ENCODE measurements around the gene METAP2.

Gene METAP2

DNA sequence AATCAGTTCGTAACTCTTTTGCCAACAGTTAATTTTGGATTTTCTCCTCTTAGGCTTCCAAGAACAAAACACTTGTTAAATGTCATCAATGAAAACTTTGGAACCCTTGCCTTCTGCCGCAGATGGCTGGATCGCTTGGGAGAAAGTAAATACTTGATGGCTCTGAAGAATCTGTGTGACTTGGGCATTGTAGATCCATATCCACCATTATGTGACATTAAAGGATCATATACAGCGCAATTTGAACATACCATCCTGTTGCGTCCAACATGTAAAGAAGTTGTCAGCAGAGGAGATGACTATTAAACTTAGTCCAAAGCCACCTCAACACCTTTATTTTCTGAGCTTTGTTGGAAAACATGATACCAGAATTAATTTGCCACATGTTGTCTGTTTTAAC is 39.6 kb downstream of the METAP2 start:
- no peak for DNase-seq (ENCODE audit: low read depth, low spot score)

DNA sequence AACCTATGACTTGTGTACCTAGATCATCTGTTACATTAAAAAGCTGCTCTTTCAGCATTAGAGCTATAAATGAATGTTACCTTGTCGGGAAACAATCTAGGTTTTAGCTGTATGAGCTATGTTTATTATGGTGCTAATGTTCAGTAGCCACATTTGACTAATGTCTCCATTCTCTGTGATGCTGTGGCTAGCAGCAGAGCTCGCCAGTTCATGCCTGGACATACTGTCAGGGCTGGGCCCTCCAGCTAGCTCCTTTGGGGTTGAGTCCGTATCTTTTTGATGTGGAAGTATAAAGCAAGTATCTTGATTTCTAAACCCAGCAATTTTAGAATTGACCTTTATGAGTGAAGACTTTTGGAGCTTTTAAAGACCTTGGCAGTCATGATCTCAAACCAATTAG is 41.2 kb downstream of the METAP2 start:
- DNase-seq (ENCODE audit: low read depth, low spot score) = no peak

DNA sequence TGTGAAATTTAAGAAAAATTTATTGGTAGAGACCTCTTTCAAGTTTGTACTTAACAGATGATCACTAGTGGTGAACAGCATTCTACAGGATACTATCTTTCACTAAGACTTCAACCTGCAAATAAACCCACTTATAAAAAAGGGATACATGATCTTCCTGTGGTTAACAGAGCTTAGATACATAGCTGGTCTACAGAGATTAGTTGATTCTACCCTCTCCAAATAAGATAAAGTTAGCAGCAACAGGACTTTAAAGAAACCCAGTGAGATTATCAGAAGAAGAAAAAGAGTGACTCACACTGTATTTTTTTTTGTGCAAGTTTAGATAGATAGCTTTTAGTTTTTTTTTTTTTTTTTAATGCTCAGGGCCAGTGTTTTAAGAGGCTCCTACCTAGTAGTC is 42.8 kb downstream of the METAP2 start:
- DNase-seq (ENCODE audit: low read depth, low spot score) = no peak

DNA sequence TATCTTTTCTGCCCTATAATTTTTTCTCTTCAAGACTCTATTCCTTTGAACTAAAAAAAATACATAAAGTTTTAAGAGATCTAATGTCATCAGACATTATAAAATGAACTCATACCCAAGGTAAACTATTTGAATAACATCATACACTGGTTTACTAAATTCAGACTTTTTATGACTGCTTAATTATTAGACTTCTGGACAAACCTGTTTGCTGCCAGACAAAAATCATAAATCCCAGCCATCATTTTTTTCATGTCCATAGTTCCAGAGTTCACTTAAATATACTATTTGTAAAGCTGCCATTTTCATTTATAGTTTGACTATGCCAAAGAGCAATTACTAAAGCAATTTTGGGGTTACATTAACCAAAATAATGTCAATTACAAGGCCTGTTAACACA is 43.3 kb downstream of the METAP2 start:
- DNase-seq (ENCODE audit: low read depth, low spot score) = no peak

DNA sequence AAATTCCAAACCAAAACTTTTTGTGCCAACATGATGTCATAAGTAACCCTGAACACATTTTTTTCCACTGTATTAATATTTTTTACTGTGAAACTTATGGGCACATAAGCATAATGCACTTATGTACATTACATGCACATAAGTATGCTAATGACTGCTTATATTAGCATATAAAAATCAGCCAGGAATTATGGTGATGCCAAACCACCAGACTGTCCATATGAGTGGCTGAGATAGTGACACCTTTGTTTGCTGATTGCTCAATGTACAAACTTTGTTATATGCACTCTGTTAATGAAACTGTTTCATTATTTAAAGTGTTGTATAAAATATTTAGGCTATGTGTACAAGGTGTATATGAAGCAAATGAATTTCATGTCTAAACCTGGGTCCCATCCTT is 45.0 kb downstream of the METAP2 start:
- DNase-seq (ENCODE audit: low read depth, low spot score) = no peak

DNA sequence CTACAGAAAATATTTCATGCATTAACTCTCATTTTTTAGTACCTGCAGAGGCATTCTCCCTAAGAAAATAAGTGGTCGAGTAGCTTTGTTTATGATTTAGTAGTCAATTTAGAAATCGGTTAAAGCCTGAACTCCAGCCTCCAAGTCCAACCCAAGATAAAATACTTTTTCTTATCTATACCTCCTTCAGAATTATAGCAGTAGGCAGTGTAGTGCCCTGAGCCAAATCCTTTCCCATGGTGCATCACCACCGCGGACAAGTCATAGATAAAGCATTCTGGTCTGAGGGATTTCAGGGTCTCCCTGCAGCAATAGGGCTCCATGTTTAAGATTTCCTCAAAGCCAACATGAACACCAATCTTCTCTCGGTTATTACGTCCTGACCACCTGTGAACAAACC is 46.9 kb downstream of the METAP2 start:
- no peak for DNase-seq (ENCODE audit: low read depth, low spot score)

DNA sequence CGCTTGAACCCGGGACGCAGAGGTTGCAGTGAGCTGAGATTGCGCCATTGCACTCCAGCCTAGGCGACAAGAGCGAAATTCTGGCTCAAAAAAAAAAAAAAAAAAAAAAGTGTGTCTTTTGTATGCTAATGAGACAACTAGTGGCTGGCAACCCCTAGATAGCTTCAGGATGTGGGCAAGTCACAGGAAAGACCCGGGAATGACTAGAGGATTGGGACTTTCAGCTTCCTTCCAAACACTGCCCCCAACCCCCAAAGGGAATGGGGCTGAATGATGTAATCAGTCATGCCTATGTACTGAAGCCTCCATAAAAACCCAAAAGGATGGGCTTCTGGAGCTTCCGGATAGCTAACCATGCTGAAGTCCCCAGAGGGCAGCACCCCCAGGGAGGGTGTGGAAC is 48.7 kb downstream of the METAP2 start:
- no peak for DNase-seq (ENCODE audit: low read depth, low spot score)

DNA sequence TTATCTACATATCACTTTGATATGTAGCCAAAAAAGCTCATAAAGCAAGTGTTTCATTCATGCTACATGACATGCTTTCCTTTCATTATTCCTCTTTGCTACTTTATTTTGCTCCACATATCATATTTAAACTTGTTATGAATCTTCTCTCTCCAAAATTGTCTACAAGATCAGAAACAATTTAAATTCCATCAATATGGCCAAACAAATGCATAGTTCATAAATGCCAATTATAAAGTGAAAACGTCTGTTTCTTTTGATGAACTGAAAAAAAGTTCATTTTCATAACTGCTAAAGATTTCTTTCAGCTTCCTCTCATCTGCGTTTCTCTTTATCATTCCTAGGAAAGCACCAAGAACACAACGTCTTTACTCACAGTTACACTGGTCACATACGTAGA is 54.5 kb downstream of the METAP2 start:
- DNase-seq (ENCODE audit: low read depth, low spot score) = no peak

DNA sequence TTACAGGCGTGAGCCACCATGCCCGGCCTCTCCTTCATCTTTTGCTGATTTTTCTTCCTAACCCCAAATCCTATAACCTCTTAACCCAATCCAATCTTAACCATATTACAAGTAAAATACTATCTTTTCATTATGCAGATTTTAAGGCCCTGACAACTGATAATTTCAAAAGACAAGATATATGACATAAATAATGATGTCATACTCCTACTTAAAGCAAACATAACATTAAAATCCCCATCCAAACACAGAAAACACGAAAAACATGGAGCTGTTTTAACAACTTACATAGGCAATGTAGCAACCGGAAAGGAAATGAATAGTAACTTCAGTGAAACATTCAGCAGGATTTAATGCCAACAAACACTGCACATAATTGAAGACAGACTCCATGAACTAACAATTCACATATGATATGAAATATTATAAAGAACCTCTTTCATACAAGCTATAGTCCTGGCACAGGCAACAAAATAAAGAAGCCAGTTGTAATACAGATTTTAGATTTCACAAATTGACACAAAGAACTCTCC is 55.8 kb downstream of the METAP2 start:
- DNase-seq (ENCODE audit: low read depth, low spot score) = no peak

DNA sequence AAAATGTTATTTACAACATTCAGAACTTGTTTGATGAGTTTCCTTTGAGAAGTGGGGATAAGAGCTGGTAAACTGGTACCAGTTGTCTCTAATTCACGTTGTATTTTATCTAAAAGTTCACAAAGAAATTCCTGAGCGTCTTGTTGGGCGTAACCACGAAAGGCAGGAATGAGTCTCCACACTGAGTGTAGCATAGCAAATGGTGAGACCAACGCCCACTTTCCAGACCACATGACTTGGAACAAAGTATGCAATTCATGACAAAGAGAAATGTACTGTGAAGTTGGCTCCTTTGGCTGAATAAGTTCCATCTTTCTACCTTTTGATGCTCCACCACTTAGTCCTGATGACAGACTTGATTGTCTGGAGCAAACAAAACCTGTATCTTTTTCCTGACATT is 58.9 kb downstream of the METAP2 start:
- DNase-seq (ENCODE audit: low read depth, low spot score) = no peak

DNA sequence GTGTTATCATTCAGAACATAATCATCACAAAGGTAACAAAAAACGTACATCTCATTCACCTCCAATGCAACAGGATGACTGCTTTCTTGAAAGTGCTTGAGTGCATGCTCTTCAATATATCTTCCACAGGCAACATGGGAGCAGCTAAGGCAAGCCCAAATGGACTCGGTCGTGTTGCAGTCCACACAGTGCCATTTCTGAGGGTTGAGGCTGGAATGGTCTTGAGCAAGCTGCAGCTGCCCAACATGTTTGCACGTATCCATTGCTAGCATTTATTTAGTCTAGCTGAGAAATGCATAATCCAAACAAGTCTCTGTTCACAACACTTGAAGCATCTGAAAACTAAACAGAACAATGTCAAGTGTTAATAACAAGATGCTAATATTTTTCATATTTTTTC is 60.0 kb downstream of the METAP2 start:
- no peak for DNase-seq (ENCODE audit: low read depth, low spot score)

DNA sequence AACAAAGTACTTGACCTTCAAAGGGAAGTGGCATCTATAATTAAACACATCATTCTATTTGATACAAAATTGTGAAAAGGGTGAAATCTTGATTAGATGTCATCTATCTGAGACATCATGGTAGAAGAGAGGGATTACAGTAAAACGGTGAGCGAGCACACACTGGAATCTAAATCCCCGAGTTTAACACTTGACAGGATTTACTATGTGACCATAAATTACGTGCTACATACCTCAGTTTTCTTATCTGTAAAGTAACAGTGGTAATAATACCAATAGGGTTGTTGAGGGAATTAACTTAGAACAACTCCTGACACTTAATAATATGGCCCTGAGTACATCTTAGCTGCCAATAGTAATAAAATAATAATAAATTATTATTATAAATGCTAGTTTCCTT is 64.1 kb downstream of the METAP2 start:
- no peak for DNase-seq (ENCODE audit: low read depth, low spot score)

DNA sequence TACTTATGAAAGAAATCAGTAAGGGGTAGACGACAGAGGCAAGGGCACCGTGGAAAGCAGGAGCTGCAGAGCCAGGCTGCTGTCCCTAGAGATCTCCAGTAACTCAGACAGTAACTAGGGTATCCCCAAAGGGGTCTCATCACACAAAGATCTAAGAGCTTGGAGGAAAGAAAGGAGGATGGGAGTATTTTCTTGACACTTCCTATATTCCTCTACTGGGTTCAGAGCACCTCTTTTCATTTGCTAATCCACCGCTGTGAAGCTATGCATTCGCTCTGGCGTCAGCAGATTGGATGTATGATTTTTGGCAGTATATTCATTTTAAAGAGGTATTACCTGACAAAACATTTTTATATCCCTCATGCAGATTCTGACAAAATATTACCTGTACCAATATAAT is 64.7 kb downstream of the METAP2 start:
- no peak for DNase-seq (ENCODE audit: low read depth, low spot score)

DNA sequence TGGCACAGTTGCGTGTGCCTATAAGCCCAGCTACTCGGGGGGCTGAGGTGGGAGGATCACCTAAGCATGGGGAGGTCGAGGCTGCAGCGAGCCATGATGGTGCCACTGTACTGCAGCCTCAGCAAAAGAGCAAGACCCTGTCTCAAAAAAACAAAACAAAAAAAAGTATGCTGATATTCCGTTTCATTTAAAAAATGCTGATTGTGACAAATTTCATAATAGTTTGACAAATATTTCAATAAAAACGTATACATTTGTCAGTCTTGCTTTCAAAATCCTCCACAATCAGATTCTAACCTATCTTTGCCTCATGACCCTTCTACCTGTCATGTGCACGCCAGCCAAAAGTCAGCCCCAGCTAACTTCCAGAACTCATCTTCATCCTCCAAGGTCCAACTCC is 67.5 kb downstream of the METAP2 start:
- DNase-seq (ENCODE audit: low read depth, low spot score) = no peak

DNA sequence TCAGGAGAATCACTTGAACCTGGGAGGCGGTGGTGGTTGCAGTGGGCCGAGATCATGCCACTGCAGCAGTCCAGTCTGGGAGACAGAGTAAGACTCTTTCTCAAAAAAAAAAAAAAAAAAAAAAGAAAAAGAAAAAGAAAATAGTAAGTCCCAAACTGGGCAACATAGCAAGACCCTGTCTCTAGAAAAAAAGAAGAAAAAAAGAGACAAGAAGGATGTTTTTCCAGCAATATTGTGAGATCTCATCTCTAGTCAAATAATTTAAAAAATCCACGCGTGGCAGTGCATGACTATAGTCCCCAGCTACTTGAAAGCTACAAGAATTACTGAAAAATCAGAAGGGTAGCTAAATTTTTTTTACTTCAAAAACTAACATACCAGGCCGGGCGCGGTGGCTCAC is 69.4 kb downstream of the METAP2 start:
- DNase-seq (ENCODE audit: low read depth, low spot score) = no peak

DNA sequence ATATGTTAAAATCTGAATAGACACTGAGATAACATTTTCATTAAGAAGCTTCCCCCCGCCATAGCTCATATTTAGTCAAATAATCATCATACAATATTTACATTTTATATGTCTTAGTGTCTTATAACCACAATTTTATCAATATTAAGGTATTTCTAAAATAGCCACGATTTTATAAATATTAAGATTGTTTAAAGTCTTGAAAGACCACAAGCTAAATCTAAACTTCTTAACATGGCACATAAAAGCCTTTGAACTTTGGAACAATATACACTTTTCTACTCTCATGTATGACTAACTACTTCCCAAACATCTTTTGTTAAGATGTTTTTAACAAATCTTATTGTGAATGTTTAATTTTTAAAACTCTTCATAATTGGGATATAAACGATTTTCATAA is 70.8 kb downstream of the METAP2 start:
- no peak for DNase-seq (ENCODE audit: low read depth, low spot score)

DNA sequence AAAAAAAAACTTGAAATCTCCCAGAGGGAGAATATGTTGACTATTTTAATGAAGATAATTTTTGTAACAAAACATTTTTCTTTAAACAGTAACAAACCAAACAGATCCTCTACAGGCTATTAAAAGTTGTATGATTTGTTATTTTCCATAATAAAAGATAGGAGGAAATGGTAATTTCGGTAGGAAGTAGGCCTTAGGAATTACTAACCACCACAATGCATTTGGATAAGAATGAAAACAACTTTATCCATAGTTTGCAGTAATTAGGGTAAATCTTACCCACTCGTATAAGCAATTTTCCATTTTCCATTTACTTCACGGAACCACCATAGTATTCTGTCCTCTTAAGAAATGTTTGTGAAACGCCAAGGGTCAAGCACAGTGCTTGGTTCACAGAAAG is 71.4 kb downstream of the METAP2 start:
- no peak for DNase-seq (ENCODE audit: low read depth, low spot score)

DNA sequence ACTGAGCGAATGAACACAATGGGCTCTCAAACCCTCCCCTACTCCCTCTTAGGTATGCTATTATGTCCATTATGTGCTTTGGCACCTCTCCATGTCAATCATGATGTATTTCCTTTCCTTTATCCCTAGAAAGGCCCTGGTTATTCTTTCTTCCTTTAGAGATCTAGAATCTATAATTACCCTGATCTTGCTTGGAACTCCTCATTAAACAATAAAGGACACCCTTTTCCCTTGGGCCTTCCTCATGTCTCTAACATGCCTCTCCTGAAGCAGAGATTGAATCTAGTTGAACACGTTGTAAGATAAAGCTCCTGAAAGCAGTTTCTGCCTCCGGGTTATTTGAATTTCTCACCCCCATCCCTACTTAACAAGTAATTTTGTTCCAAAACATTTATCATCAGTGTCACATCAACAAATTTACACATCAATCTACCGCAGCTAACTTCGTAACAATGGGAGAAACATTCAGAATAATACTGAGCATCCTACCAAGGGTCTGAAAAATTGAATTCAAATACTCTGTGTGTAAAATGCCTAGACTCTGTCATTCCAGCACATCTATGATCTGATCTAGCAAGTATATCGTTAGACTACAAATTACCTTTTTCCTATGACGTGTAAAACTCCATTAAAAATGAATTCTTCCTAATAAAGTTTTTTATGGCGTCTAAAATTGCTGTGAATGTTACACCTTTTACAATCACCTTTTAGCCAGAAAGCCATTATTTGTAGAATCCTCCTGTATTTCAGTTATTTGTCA is 72.0 kb downstream of the METAP2 start:
- no peak for DNase-seq (ENCODE audit: low read depth, low spot score)

DNA sequence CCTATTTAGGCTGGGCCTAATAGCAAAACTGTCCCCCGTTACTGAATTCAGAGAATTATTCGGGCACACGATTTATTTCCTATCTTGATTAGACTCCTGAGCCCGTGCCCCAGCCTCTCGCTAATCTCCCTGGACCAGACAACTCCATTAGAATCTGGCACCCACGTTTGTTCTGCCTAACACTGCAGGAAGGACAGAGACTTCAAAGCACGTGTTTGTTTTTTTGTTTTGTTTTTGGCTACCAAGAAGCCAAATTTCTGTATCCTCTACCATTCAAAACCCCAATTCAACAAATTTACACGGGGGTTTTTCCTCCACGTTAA is 72.5 kb downstream of the METAP2 start:
- DNase-seq (ENCODE audit: low read depth, low spot score) = no peak

DNA sequence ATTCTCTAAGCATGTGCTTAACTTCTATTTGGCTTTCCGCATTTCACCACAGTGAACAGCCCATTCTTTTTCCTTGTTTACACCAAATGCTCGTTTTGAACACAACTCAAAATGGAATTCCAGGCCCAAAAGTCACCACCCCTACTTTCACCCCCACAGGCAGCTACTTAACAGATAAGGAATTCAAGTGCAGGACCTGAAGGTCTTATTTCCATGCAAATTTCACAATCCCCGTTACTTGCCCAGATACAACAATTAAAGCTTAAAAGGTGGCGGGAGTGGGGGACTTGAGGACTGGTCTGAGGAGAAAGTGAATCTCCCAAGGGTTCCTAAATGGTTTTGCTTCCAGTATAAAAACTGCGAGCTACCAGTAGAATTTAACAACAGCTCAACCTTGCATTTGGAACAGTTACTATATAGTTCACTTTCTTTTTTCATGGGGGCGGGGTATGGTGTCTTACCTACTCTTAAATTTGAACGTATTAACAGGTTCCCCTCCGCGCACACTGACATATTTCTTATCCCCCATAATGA is 73.6 kb downstream of the METAP2 start:
- no peak for DNase-seq (ENCODE audit: low read depth, low spot score)

DNA sequence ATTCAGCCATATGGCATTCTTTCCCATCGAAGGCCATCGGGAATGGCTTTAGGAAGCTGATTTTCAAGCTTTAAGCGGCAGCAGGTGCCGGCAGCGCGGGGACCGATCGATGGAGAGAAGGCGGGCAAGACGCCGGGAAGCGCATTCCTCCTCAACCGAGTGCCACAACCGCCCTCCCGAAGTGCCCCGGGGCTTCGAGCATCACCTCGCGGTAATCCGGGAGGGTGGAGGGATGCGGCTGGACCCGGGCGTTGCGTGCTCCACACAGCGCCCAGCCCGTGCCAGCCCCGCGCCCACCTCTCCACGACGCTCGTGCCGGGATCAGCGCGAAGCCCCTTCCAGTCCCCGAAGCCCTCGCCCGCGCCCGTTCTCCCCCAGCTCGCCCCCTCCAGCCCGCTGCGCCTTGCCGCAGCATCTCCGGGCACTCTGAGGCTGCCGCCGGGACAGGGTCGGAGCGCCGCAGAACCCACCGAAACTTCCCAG is 74.1 kb downstream of the METAP2 start:
- no peak for DNase-seq (ENCODE audit: low read depth, low spot score)

DNA sequence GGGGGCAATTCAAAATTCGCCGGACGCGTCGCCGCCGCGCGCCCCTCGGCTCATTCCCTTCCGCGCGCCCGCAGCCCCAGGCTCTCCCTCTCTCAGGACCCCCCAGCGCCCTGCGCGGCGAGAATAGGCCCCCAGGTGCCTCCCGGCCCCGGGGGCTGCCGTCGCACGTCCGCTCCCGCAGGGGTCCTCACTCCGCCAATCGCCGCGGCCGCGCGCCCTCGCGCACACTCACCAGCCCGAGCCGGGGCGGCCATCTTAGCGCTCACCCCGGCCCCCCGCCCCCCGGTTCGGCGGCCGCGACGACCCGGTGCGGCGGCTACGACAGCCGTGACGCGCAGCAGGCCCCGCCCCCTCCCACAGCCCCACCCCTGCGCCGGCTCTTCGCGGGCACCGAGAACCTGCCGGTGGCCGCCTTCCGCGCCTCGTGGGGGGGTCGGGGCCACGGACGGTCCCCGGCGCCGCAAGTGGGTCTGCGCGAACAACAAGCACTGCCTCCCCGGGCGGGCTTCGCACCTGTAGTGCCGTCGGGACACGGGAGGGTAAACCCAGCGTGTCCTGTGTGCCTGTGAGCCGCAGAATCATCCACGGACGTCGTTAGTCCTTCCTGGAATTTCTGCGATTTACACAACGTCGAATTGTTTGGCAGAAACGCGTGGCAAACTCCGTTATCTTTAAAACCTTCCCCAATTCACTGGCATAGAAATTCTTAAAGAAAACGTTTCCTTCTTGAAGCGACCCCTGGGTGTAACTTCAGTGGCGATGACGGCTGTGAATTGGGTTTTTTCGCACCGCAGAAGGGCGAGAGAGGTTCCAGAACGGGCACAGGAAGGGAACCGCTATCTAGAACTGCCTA is 74.8 kb downstream of the METAP2 start:
- DNase-seq (ENCODE audit: low read depth, low spot score) = no peak

Data from smooth muscle cell of the brain vasculature (primary cell).